GM19397 (cell line): ENCODE results near the gene TAMALIN.
A peak's percentile ranks its signal among the peaks of the same experiment; 100 is the strongest.

Source experiments
- ATAC-seq: cut with Tn5 transposase; IDR thresholded peaks from one replicate; pipeline ENCODE4 v1.9.1; 2021; ENCODE audit warnings: mild to moderate bottlenecking, moderate library complexity; ENCODE audit not compliant: unreplicated experiment

TAMALIN gene

GRCh38 chr12:52035190-52035589 is 28.4 kb downstream of the TAMALIN start:
- ATAC-seq, result no peak

GRCh38 chr12:52035926-52036325 is 29.2 kb downstream of the TAMALIN start:
- ATAC-seq, result no peak

- ATAC-seq, result peak; percentile 33
Observed at GRCh38 chr12:52036587-52037171, 29.9 kb downstream of the TAMALIN start.

GRCh38 chr12:52037248-52037861 is 30.6 kb downstream of the TAMALIN start:
- ATAC-seq, result no peak

- ATAC-seq, result no peak
Observed at GRCh38 chr12:52038447-52038846, 31.7 kb downstream of the TAMALIN start.

- no peak for ATAC-seq
Observed at GRCh38 chr12:52041035-52041434, 34.3 kb downstream of the TAMALIN start.

- ATAC-seq, result no peak
Observed at GRCh38 chr12:52041695-52042123, 35.0 kb downstream of the TAMALIN start.

GRCh38 chr12:52042706-52043385 is 36.1 kb downstream of the TAMALIN start:
- ATAC-seq, result no peak

GRCh38 chr12:52043386-52044212 is 36.9 kb downstream of the TAMALIN start:
- ATAC-seq, result no peak

- ATAC-seq, result no peak
Observed at GRCh38 chr12:52044292-52044983, 37.7 kb downstream of the TAMALIN start.

- no peak for ATAC-seq
Observed at GRCh38 chr12:52045794-52046199, 39.1 kb downstream of the TAMALIN start.

- no peak for ATAC-seq
Observed at GRCh38 chr12:52046859-52047258, 40.1 kb downstream of the TAMALIN start.

GRCh38 chr12:52049286-52049685 is 42.5 kb downstream of the TAMALIN start:
- no peak for ATAC-seq

GRCh38 chr12:52049688-52050087 is 42.9 kb downstream of the TAMALIN start:
- ATAC-seq, result no peak

- no peak for ATAC-seq
Observed at GRCh38 chr12:52050116-52050757, 43.5 kb downstream of the TAMALIN start.

- ATAC-seq, result peak; percentile 82
Observed at GRCh38 chr12:52050758-52051541, 44.2 kb downstream of the TAMALIN start, which contains the start of gene NR4A1. Gene NR4A1 (plus strand): TSS chr12:52051442. CDS start chr12:52054329, 2,887 bp downstream.

- no peak for ATAC-seq
Observed at GRCh38 chr12:52052468-52053186, 45.9 kb downstream of the TAMALIN start.

GRCh38 chr12:52053536-52054209 is 46.9 kb downstream of the TAMALIN start:
- ATAC-seq, result no peak
